ENCODE measurements around the gene SCN4B. TPM values are rescaled to one million over a fixed set of nuclear protein-coding genes. Genes with fewer than 3 reads are reported as not detected.

SCN4B gene
- total RNA-seq, 1 experiment from 2014 or later = 1.6 TPM

DNA sequence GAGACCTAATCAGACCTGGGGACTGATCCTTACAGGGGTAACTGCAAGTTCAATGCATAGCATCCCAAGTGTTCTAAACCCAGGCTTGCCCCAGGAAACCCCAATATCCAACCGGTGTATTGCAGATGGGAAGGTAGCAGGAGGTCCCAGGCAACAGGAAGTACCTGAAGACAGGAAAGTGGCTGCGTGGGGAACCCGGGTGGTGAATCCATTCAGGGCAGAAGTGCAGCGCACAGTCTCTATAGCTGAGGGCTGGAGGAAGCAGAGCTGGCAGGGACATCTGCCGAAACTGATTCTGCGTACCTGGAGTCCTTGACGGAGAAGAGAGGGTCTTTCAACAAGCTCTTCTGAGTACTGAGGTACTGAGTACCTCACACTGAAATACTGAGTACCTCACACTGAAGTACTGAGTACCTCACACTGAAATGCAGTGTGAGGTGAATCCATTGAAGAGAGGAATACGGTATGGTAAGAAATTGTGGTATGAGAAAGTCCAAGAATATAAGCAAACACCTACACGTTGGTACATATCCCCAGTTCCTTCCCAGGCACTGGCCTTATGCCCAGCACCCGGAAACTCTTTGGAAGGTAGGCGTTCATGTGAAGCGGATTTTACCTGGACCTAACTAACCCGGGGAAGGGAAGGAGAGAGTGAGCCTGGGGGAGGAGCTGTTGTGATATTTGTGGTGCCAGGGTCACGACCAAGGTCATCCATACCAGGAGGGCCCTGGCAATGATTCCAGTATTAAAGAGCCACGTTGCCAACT, 20.1 kb downstream of the SCN4B start:
- Histone ChIP-seq H3K4me1 (ENCODE audit: insufficient read depth, low read length) (no peaks in the 10 kb centered on the region), H2AK5ac (ENCODE audit: insufficient read length, low read length) (no peak overlapping the region), H2AFZ (ENCODE audit: low read length) (no peak overlapping the region), H3T11ph (ENCODE audit: low read length) (no peak overlapping the region), H4K20me1 (ENCODE audit: control insufficient read depth, insufficient read depth, insufficient read length) (no peaks in the 10 kb centered on the region), H3K27ac (ENCODE audit: insufficient read length, low read depth, low read length) (no peak overlapping the region), H3K79me2 (ENCODE audit: insufficient read depth, low read length) (no peaks in the 10 kb centered on the region), H2BK12ac (ENCODE audit: insufficient read length, low read depth, low read length) (no peak overlapping the region), H3K27me3 (ENCODE audit: insufficient read depth, low read length) (no peaks in the 10 kb centered on the region), H4K8ac (replicated peaks; ENCODE audit: insufficient read length, low read depth, low read length) (no peak overlapping the region), H3K4me2 (ENCODE audit: insufficient read depth, insufficient read length, low read length) (no peak overlapping the region), H2BK120ac (ENCODE audit: low read depth, low read length, poor library complexity, severe bottlenecking) (no peak overlapping the region), H3K9ac (ENCODE audit: extremely low read depth, insufficient read length, low read length) (no peak overlapping the region), H3K23me2 (ENCODE audit: insufficient read length, low read depth, low read length, poor library complexity, severe bottlenecking) (no peaks in the 10 kb centered on the region), H4K91ac (ENCODE audit: insufficient read length, low read depth, low read length) (no peak overlapping the region), H3K23ac (ENCODE audit: insufficient read length, low read depth, low read length) (no peak overlapping the region), H2BK15ac (ENCODE audit: low read depth, low read length) (no peak overlapping the region), H2BK5ac (ENCODE audit: insufficient read length, low read length) (no peak overlapping the region), H3K79me1 (ENCODE audit: insufficient read depth, low read depth, low read length, poor library complexity, severe bottlenecking) (no peaks in the 10 kb centered on the region), H3K18ac (ENCODE audit: insufficient read length, low read depth, low read length) (no peak overlapping the region), H3K14ac (ENCODE audit: insufficient read depth, low read length) (no peak overlapping the region), H3K4ac (ENCODE audit: low read depth, low read length) (no peak overlapping the region), H3K9me3 (ENCODE audit: control insufficient read depth, low read depth, low read length) (no peaks in the 10 kb centered on the region), H2BK20ac (ENCODE audit: low read depth, low read length, poor library complexity, severe bottlenecking) (no peak overlapping the region), H3K56ac (ENCODE audit: insufficient read length, low read depth, low read length) (no peak overlapping the region), H4K5ac (ENCODE audit: insufficient read length, low read depth, low read length) (no peak overlapping the region)
- Mint-ChIP-seq H3K27me3 (ENCODE audit: low read depth) (peaks cover 31% of the 10 kb centered on the region), H3K27ac (no peak overlapping the region), H3K9me3 (no peaks in the 10 kb centered on the region), H3K4me1 (peaks cover 6 to 12% of the 10 kb centered on the region in 2 experiments), H3K36me3 (ENCODE audit: insufficient read depth in 1 of 3, low read depth in 3 of 3) (no peaks in the 10 kb centered on the region), H3K4me3 (no peak overlapping the region)
- DNase-seq = no peak
- TF ChIP-seq, protein P1, sequence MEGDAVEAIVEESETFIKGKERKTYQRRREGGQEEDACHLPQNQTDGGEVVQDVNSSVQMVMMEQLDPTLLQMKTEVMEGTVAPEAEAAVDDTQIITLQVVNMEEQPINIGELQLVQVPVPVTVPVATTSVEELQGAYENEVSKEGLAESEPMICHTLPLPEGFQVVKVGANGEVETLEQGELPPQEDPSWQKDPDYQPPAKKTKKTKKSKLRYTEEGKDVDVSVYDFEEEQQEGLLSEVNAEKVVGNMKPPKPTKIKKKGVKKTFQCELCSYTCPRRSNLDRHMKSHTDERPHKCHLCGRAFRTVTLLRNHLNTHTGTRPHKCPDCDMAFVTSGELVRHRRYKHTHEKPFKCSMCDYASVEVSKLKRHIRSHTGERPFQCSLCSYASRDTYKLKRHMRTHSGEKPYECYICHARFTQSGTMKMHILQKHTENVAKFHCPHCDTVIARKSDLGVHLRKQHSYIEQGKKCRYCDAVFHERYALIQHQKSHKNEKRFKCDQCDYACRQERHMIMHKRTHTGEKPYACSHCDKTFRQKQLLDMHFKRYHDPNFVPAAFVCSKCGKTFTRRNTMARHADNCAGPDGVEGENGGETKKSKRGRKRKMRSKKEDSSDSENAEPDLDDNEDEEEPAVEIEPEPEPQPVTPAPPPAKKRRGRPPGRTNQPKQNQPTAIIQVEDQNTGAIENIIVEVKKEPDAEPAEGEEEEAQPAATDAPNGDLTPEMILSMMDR (conservative IDR thresholded peaks at IDR 0.05) = no peak
- no CpG with 5 or more reads among the region's 15 CpGs for WGBS (ENCODE audit: extremely low coverage, insufficient read length, low lambda C conversion rate)
